ENCODE data around the gene HUNK.

HUNK gene

DNA sequence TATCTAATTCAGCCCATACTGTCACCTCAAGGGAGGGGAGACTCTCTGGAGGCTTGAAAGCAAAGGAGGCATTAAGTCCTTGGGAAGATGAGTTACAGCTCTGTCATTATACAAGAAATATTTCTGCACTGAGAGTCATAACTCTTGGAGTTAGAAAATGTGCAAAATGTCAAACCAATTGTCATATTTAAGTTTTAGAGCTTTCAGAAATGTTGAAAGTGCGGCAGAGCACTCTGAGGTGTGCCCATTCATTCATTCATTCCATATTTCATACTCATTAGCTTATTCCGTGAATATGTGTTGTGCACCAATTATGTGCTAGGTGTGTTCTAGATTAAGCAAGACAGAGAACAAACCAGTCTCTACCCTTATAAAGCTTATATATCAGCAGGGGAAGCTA, 87.1 kb downstream of the HUNK start:
- DNase-seq (ENCODE audit: low read depth): no peak

DNA sequence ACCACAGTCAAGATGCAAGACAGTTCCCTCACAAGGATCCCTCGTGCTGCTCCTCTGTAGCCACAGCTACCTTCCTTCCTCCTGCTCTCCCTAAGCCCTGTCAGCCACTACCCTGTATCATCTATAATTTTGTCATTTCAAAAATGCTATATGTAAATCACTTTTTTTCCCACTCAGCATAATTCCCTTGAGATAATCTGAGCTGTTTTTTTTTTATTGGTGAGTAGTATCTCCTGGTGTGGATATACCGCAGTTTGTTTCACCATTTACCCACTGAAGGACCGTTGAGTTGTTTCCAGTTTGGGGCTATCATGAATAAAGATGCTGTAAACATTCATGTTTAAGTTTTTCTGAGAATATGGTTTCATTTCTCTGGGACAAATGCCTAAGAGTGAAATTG, 88.2 kb downstream of the HUNK start:
- DNase-seq (ENCODE audit: low read depth): no peak

DNA sequence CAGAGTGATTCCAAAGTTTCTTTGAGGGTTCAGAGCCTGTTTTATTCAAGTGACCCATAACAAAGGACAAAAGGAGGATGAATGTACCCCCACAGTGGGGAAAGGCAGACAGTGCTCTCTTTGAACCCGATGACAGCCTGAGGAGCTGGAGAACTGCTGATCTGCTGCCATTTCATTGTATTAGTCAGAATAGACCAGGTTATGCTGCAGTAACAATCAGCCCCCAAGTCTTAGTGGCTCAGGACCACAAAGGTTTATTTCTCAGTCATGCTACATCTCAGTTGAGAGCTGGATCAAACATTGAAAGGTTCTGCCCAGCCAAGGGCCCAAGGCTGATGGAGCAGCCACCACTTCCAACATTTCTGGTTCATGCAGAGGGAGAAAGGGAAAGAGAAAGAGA, 88.9 kb downstream of the HUNK start:
- no peak for DNase-seq (ENCODE audit: low read depth)

DNA sequence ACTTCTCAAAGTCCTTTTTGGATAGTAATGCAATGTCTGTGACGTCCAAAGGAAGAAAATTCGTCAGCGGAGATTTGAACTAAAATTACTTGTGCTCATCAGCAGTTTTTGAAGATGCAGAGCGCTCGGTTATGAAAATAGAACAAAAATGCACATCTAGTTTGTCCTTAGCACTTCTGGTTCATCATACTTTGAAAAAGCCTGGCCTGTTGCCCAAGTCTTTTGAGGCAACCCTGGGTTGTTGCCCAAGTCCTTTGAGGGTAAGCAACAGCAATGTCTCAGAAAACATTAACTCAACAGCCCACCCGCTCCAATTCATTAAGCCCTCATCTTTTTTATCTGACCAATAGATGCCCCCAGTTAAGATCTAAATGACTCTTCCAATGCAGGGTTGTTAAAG, 91.9 kb downstream of the HUNK start:
- no peak for DNase-seq (ENCODE audit: low read depth)

DNA sequence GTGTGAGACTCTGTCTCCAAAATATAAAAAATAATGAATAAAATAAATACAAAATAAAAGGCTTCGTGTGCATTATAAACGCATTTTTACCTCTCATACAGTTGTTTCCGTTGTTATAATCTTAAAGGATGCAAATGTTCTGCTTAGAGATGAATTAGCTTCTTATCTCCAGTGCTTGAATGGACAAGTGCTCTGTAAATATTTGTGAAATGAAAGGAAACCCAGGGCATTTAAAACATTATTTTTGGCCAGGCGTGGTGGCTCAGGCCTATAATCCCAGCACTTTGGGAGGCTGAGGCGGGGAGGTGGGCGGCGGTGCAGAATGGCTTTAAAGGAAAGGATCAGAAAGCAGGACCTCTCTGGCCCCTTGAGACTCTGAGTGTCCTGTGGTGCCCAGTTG, 94.5 kb downstream of the HUNK start:
- DNase-seq (ENCODE audit: low read depth): no peak

DNA sequence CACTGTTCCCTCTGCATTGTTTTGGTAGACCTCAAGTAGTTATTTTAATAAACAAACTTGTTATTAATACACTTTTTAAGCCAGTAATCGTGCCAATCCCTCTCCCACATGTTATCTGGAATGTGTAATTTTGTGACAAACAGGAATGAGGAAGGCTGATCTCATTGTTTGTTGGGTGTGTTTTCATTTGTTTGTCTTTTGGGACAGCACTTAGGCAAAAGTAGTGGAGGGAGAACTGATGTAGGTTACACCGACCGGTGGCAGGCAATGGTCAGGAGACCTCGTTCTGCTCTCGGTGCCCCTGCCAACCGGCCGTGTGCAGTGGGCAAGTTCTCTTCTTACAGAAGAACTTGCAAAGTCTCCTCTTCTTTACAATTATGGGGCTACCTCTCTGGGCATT, 99.8 kb downstream of the HUNK start:
- DNase-seq (ENCODE audit: low read depth): no peak

DNA sequence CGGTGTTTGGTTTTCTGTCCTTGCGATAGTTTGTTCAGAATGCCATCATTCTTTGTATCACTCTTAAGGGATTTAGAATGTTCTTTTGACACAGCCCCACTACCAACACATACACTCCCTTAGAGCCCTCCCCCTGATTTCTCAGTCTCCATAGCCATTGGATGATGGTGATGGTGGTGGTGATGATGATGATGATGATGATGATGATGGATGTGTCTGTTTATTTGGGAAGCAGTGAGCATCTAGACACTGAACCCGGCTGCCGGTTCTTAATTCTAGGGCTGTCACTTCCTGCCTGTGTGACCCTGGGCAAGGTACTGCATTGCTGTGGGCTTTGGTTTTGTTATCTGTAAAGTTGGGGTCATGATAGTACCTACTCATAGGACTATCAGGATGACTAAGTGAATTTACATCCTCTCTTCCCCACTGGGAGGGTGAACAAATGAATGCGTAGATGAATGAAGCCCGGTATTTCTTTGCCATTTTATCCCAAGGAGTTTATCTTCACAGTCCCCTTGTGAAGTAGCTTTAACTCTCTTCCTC, 100.7 kb downstream of the HUNK start:
- DNase-seq (ENCODE audit: low read depth): no peak

DNA sequence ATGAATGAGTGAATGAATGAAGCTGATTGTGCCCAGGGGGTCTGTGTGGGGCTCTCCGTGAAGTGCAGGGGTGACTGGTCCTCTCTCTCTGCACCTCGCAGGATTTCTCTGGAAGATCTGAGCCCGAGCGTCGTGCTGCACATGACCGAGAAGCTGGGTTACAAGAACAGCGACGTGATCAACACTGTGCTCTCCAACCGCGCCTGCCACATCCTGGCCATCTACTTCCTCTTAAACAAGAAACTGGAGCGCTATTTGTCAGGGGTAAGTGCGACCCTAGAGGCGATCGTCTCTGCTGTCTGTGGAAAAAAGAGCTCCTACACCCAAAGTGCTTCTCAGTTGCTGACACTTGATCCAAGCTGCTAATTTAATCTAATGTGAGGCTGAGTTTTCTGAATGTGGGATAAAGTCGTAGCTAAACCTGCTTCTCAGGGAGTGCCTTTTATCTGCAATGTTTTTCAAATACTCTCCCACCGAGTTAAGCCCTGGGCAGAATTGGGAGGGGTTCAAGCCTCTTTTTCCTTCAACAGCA, 101.7 kb downstream of the HUNK start:
- DNase-seq (ENCODE audit: low read depth): no peak

DNA sequence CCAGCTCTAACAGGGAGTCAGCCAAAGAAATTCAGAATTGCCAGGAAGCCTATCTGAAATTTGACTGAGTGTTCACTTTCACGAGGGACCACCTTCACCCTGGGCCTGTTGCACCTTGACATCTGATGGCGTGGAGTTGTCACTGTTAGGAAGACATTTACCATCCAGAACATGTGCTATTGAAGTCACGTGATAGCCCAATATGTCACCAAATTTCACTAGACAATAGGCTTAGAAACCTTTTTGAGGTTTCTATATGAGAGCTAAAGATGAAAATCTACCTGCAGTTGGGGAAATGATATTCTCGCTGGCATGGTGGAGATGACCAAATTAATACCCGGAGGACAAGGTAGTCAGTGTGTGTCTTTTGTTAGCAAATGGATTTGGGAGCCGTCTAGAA, 102.7 kb downstream of the HUNK start:
- DNase-seq (ENCODE audit: low read depth): no peak

DNA sequence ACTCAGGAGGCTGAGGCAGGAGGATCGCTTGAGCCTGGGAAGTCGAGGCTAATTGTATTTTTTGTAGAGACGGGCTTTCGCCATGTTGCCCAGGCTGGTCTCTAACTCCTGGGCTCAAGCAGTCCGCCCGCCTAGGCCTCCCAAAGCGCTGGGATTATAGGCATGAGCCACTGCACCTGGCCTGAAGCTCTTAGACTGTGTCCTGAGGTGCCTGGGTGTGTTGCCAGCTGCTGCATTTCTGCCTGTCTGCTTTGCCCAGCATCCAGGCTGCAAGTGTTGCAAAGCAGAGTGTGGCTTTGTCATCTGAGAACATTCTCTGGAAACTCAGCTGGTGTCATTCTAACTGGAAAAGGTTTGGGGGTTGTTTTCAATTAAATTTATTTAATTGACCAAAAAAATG, 105.0 kb downstream of the HUNK start:
- DNase-seq (ENCODE audit: low read depth): no peak

DNA sequence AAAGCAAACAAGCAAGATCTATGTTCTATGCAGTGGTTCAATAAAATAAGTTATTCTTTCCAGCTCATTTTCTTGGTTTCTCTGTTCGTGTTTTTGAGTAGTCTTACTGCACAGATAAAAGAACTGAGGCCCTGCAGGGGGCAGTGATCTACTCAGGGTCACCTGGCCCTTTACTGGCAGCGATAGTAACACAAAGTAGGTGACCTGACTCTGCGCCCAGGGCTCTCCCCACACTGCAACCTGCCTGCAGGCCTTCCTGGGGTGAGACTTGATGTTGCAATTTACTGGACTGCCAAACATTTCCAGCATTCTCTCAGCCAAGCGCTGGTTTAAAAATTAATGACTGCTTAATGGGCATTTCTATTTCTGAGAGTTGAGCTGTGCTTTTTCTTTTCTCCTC, 110.3 kb downstream of the HUNK start:
- no peak for DNase-seq (ENCODE audit: low read depth)

DNA sequence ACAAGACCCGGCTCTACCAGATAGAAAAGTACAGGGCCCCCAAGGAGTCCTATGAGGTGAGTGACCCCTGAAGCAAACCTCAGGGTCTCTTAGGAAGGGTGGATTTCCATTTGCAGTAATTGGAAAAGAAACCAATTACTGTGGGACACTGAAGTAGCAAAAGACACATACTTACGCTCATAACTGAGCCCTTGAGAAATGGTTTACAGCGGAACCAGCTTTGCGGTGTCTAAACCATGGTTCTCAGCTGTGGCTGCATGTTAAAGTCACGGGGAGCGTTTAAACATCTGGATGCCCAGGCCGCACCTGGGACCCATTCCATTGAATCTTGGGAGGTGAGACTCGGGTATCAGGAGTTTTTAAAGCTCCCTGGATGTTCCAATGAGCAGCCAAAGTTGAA, 110.7 kb downstream of the HUNK start:
- no peak for DNase-seq (ENCODE audit: low read depth)

DNA sequence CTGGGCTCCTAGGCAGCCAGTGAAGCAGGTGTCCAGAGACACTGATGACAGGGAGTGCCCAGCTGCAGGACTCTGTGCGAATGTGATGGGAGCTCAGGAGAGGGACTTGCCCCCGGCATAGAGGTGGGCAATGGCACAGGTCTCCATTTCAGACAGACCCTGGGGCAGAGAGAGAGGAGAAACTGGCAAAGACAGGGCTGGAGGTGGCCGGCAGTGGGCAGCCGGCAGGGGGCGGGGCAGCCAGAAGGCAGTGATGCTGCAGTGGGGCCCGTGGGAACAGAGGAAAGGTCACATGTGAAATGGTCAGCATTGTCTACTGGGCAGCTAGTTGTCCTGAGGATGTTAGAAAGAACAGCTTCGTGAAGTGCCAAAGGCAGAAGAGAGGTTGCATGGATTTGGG, 112.6 kb downstream of the HUNK start:
- DNase-seq (ENCODE audit: low read depth): no peak

DNA sequence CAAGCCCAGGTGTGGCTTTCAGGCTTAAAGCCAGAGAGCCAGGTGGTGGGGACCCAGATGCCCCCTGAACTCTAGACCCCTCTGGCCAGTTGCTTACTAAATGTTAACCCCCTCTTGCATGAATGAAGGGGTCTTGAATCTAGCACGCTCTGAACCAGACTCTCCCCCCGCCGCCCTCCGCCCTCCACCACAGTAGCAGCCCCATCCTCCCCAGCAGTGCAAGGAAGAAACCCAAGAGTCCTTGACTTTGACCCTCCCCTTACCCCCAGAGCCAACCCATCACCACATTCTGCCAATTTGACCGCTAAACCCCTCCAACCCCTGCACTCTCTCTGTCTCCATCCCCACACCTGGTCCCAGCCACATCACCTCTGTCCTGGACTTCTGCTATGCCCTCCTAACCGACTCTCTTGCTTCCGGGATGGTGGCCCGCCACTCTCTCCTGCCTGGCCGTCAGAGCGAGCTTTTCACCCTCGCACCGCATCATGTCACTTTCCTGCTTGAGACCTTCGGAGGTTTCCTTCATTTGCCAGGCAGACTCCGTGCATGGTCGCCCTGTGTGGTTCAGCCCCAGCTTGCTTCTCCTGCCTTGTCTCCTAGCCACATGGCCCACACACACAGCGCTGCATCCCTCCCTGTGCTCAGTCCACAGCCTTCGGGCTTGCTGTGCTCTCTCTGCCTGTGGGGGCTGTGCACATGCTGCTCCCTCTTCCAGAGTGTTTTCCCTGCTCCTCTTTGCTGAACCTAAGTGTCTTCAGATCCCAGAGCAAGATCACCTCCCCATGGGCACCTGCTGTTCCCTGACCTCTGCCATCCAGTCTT, 113.4 kb downstream of the HUNK start:
- no peak for DNase-seq (ENCODE audit: low read depth)

DNA sequence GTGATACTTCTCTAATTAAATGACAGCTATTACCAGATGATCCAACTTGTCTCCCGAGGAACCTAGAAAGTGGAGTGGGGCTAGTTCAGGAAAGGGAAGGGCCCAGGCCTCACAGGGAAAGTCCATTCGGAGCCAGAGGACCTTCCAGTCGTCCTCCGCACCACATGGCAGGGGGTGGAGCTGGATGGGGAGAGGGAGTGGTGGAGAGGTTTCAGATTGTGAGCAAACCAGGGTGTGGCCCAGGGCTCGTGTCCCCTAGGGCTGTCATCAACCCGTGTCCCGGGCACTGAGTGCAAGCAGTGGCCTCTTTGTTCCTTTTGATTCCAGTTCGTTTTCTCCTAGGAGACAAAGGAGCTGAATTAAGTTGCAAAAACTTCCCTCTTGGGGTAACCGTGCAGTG, 114.9 kb downstream of the HUNK start:
- DNase-seq (ENCODE audit: low read depth): no peak

DNA sequence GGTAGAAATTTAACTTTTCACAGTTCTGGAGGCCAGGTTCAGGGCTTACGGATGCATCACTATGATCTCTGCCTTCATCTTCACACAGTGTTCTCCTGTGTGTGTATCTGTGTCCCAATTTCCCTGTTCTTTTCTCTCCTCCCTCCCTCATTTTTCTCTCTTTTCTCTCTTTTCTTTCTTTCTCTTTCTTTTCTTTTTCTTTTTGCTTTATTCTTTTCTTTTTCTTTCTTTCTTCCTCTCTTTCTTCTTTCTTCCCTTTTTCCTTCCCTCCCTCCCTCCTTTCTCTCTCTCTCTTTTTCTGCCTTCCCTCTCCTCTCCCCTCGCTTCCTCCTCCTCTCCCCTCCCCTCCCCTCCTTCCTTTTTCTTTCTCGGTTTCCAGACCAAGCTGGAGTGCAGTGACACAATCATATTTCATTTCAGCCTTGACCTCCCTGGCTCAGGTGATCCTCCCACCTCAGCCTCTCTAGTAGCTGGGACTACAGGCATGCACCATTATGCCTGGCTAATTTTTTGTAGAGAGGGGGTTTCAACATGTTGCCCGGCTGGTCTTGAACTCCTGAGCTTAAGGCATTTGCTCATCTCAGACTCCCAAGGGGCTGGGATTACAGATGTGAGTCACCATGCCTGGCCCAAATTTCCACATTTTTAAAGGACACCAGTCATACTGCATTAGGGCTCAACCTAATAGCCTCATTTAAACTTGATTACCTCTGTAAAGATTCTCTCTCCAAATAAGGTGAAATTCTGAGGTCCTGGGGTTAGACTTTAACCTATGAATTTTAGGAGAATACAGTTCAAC, 115.9 kb downstream of the HUNK start:
- DNase-seq (ENCODE audit: low read depth): no peak

DNA sequence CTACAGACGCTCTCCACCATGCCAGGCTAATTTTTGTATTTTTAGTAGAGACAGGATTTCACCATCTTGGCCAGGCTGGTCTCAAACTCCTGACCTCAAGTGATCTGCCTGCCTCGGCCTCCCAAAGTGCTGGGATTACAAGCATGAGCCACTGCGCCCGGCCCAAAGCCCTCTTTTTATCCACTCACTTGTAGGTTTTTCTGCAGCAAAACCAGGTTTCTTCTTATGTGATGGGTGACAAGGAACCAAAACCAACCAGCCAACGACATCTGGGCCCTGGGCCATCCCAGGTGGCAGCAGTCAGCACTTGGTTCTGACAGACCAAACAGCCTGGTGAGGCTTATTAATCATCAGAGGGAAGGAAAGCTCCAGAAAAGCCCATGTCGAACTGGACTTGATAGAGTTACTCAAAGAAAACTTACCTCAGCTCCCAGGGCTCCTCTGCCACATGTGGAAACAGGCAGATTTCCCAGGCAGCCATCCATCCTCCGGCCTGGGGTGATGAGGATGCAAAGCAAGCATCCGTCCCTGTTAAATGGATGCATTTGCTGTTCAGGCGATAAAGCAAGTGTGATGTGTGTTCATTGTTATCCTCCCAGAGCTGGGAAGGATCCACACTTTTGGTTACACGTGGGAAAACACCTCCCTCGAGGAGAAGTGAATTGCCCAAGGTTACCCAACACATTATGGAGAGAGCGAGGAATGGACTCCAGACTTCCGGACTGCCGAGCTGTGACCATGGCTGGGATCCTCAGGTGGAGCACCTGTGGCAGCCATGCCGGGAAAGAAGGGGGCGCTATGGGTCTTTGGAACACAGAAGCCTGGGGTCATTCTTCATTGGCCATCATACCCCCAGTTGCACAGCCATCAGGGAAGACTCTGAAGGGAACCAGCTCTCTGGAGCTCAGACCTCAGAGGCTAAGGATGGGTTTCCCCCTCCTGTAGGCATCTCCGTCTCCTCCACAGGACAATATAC, 118.8 kb downstream of the HUNK start:
- no peak for DNase-seq (ENCODE audit: low read depth)

DNA sequence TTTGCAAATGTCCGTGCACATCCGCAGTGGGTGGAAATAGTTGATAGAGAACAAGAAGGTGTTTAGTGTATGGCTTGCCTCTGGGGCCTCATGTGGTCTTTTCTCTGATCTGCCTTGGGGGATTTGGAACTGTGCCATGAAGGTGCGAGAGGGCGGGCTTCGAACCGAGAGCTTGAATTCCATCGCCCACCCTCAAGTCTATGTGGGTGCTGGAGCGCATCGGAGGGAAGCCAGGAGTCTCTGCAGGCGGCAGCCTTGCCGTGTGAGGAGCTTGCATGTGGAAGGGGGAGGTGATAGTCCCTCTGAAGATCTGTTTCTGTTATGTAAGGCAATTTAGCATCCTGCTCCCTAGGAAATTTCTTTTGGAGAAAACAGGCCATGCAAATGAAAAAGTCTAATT, 119.6 kb downstream of the HUNK start:
- DNase-seq (ENCODE audit: low read depth): no peak

DNA sequence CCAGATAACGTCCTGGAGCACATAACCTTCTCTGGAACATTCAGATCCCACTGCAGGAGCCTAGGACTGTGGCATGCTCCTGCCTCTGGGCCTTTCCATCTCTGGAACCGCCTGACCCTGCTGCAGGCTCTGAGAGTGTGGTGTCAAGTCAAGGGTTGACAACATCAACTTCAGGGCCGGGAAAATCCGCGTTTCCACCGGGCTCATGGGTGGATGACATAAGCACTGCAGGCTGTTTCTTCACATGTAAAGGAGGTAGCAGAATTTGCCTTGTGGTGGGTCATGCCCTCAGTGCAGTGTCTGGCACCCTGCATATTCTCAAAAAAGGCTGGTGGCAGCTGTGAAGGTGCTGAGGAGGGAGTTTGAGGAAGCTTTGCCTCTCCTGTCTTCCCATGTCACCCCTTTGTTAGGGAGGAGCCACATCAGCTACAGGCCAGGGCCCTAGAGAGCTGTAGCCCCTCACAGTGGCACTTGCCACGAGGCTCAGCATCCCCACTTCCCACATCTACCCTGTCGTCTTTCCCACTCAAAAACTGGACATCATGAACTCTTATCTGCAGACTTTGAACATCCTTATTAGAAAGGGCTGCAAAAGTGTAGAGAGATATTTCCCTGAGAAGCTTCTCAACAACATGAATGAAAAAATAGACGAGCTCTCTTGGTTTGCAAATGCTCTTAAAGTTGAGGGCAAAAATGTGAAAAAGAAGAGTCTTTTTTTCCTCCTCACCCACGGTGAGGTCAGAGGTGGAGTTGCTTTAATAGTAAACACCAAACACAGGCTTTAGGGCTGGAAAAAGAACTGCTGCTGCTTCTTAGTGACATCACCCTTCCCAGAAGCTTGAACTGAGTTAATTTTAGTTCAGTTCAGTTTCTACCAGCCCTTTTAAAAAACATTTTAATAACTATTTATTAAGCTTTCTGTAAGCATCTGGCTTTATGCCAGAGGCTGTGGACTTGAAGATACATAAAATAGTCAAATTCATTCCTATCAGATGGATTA, 121.3 kb downstream of the HUNK start:
- no peak for DNase-seq (ENCODE audit: low read depth)

DNA sequence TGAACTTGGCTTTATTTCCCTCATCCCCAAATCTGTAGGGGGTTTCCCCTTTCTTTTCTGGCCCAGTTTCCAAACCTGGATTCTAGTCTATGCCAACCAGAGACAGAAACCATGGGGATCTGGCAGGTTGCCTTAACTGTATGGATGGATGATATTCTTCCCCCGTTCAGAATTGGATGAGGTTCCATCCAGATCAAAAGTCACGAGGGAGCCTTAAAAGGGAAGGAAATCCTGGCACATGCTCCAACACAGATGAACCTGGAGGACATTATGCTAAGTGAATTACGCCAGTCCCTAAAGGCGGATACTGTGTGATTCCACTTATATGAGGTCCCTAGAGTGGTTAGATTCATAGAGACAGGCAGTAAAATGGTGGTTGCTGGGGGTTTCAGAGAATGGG, 124.4 kb downstream of the HUNK start:
- no peak for DNase-seq (ENCODE audit: low read depth)

All from activated T-helper 9 cell treated with anti-CD3 and anti-CD28 coated beads, Interleukin-2, amount 50 U/mL, for 16 hours (primary cell).